Measurements from ENCODE around the gene RBMS1.

- TF ChIP-seq, protein P1, sequence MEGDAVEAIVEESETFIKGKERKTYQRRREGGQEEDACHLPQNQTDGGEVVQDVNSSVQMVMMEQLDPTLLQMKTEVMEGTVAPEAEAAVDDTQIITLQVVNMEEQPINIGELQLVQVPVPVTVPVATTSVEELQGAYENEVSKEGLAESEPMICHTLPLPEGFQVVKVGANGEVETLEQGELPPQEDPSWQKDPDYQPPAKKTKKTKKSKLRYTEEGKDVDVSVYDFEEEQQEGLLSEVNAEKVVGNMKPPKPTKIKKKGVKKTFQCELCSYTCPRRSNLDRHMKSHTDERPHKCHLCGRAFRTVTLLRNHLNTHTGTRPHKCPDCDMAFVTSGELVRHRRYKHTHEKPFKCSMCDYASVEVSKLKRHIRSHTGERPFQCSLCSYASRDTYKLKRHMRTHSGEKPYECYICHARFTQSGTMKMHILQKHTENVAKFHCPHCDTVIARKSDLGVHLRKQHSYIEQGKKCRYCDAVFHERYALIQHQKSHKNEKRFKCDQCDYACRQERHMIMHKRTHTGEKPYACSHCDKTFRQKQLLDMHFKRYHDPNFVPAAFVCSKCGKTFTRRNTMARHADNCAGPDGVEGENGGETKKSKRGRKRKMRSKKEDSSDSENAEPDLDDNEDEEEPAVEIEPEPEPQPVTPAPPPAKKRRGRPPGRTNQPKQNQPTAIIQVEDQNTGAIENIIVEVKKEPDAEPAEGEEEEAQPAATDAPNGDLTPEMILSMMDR (IDR thresholded peaks at IDR 0.05) = no peak
- TF ChIP-seq POLR2A (IDR thresholded peaks at IDR 0.05) = no peak
Observed at GRCh38 chr2:160337728-160338127, 155.9 kb downstream of the RBMS1 start.

Measured in esophagus squamous epithelium (tissue), 4 donors.